CD4-positive, alpha-beta T cell treated with Interleukin-17A for 1 hour (primary cell): ENCODE data around the gene CNTNAP3B.
"Not testable (repeated sequence)": the region's sequence is repeated elsewhere in the genome, so short reads cannot be mapped to it uniquely, and the experiment has no call there.

Experiments used
- DNase-seq: peaks from one replicate; pipeline ENCODE4 v3.0.0-alpha.2; 2020

Gene CNTNAP3B

DNA sequence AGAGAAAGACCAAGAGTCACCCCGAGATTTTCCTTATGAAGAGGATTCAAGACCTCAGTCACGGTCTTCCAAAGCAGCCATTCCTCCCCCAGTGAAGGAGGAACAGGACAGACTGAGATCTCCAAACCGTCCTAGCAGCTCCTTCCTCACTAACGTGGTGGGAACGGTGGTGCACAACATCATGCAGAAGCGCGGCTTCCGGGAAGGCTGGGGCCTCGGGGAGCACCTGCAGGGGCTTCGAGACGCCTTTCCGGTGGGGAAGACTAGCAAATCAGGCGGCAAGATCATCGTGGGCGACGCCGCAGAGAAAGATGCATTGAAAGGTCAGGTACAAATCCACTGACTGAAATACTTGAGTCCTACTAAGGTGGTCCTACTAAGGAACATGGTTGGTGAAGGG, 154.3 kb downstream of the CNTNAP3B start:
- DNase-seq, result not testable (repeated sequence)

DNA sequence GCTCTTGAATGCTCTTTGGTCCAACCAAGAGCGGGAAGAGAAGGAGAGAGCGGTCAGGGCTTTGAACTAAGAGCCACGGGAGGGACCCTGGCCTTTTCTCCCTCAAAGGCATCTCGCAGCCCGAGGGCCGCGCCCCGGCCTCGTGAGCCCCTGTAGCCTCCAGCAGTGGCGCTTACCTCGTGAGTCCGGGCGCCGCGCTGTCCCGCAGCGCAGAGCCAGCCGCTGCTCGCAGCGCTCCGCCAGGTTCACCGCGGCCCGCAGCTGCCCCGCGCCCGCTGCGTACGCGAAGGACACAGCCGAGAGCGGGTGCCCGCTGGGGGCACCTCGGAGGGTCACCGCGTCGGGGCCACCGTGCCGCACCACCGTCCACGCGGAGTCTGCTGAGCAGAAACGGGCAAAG, 176.2 kb downstream of the CNTNAP3B start:
- DNase-seq, result not testable (repeated sequence)

GRCh38 chr9:41941738-41942137, 187.5 kb downstream of the CNTNAP3B start:
- not testable (repeated sequence) for DNase-seq

DNA sequence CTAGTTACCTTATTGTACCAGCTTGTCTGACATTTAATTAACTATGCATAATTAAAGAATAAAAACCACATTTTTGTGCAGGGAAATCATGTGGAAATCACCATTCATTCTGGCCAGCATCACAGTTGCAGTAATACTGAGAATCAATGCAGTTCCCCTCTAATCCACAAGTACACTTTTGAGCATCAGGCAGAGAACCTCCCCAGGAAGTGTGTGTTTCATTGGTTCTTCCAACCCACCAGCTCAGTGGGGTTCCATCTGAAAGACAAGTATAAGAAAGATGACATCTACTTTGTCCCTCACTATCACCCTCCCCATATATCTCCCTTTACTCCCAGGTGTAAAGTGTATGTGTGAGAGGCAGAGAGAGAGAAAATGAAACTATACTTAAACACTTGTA, 191.1 kb downstream of the CNTNAP3B start:
- DNase-seq, result not testable (repeated sequence)

- DNase-seq, result not testable (repeated sequence)
Measured at GRCh38 chr9:41935727-41936126, 193.5 kb downstream of the CNTNAP3B start.

GRCh38 chr9:41929172-41929571, 200.1 kb downstream of the CNTNAP3B start:
- not testable (repeated sequence) for DNase-seq

DNA sequence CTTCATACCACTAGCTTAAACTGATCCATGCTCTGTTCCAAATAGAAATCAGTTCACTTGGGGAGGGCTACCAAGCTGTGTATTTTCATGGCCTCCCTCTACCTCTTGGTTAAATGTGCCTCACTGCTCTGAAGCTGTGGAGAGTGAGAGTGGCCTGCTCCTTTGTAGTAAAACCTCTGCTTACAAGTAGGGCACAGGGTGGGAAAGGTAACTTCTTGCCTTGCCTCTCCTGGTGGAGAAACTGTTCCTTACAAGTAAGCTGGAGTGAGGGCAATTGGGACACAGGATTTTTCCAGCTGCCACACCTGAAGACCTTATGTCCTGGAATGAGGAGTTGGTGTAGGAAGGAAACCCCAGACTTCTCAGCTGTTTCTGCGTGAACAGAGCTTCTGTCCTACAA, 211.9 kb downstream of the CNTNAP3B start:
- not testable (repeated sequence) for DNase-seq

DNA sequence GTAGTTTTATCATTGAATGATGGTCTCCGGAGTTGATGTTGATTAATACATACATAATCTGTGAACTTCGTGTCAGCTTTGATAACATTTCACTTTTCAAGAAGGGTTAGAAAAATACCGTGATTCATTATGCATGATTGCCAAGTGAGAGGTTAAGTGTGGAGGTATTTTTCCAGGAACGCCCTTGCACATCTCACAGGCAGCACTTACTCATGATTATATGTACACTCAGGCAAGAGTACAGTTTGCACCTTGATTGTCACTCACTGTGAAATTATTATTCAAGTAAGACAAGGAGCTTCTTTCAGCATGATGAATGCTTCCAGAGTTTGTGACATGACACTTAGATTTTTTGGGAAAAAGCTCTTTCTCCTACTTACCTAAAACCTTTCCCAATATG, 223.7 kb downstream of the CNTNAP3B start:
- DNase-seq, result not testable (repeated sequence)

GRCh38 chr9:41902762-41903161, 226.5 kb downstream of the CNTNAP3B start:
- not testable (repeated sequence) for DNase-seq

- not testable (repeated sequence) for DNase-seq
Measured at GRCh38 chr9:41898720-41899343, 230.4 kb downstream of the CNTNAP3B start.

DNA sequence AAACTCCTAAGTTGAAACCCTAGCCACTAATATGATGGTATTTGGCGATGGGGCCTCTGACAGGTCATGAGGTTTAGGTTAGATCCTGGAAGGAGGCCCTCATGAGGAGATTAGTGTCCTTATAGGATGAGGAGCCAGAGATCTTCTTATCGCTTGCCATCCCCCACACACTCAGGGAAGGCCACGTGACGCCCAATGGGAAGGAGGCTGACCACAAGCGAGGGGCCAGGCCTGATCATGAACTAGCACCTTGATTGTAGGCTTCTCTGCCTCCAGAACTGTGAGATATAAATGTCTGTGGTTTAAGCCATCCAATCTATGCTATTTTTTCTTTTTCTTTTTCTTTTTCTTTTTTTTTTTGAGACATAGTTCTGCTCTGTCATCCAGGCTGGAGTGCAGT, 254.7 kb downstream of the CNTNAP3B start:
- DNase-seq, result not testable (repeated sequence)

GRCh38 chr9:41855422-41855821, 273.8 kb downstream of the CNTNAP3B start:
- not testable (repeated sequence) for DNase-seq

DNA sequence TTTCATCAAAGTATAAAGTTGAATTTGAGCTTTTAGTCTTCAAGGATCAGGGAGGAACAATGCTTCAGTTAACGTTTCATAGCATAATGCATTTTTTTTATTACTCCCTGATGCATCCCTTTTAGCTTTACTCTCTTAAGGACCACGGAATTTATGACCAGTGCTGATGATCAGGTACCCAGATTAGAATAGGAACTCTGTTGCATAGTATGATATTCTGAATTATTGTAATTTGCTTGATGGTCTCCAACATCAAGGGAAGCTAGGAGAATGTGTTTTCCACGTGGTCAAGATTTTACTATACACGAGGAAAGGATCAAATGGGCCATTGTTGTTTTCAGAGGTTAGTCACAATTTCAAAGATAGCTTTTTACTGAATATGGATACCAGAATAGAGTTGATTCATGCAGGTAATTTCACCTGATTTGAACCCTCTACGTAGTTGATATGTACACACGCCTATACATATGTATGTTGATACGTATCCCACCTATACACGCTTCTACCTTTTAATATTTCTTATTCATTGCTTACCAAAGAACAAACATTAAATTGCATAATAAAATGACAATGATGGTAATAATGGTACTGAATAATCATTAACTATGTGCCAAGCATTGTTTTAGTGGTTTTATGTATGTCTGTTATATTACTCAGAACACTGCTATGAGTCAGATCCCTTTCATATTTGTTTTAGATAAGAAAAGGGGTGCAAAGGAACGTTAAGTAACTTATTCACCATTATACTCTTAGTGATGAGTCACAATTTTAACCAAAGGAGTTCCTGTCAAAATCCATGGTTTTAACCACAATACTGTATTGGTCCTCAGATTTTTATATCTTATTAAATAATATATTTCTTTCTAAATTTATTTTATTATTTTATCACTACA, 277.1 kb downstream of the CNTNAP3B start:
- not testable (repeated sequence) for DNase-seq

GRCh38 chr9:41847829-41848228, 281.4 kb downstream of the CNTNAP3B start:
- not testable (repeated sequence) for DNase-seq
